NOMO-1 treated with DMSO at 0.1 percent for 48 hours (cell line): ENCODE results near the gene GPD1L.
"Not testable (repeated sequence)": the region's sequence is repeated elsewhere in the genome, so short reads cannot be mapped to it uniquely, and the experiment has no call there.

ENCODE experiments used
- DNase-seq: peaks from one replicate; lab custom pipeline; 2025; ENCODE audit not compliant: unreplicated experiment; lab: John Stamatoyannopoulos, UW

The GPD1L gene

GRCh38 chr3:32180141-32180784 is 73.8 kb downstream of the GPD1L start:
- no peak for DNase-seq

GRCh38 chr3:32181365-32181764 is 74.9 kb downstream of the GPD1L start:
- no peak for DNase-seq

GRCh38 chr3:32181796-32182195 is 75.4 kb downstream of the GPD1L start:
- no peak for DNase-seq

GRCh38 chr3:32184187-32184730 is 77.8 kb downstream of the GPD1L start:
- DNase-seq: no peak

GRCh38 chr3:32186097-32186496 is 79.7 kb downstream of the GPD1L start:
- no peak for DNase-seq

GRCh38 chr3:32186876-32187275 is 80.5 kb downstream of the GPD1L start:
- no peak for DNase-seq

- DNase-seq: no peak
Observed at GRCh38 chr3:32189693-32190092, 83.3 kb downstream of the GPD1L start.

- not testable (repeated sequence) for DNase-seq
Observed at GRCh38 chr3:32190556-32190955, 84.1 kb downstream of the GPD1L start.

- DNase-seq: no peak
Observed at GRCh38 chr3:32193101-32193500, 86.7 kb downstream of the GPD1L start.

GRCh38 chr3:32194653-32195052 is 88.2 kb downstream of the GPD1L start:
- DNase-seq: no peak

- no peak for DNase-seq
Observed at GRCh38 chr3:32195995-32196540, 89.6 kb downstream of the GPD1L start.

GRCh38 chr3:32197991-32198390 is 91.6 kb downstream of the GPD1L start:
- no peak for DNase-seq

GRCh38 chr3:32198714-32199113 is 92.3 kb downstream of the GPD1L start:
- DNase-seq: peak; percentile 29

GRCh38 chr3:32200490-32200889 is 94.1 kb downstream of the GPD1L start:
- no peak for DNase-seq

GRCh38 chr3:32200992-32201758 is 94.8 kb downstream of the GPD1L start:
- DNase-seq: no peak

- DNase-seq: no peak
Observed at GRCh38 chr3:32202496-32202895, 96.1 kb downstream of the GPD1L start.

- no peak for DNase-seq
Observed at GRCh38 chr3:32203854-32204253, 97.4 kb downstream of the GPD1L start.

- peak; percentile 52 for DNase-seq
Observed at GRCh38 chr3:32208447-32208846, 102.0 kb downstream of the GPD1L start.

GRCh38 chr3:32215185-32215584 is 108.8 kb downstream of the GPD1L start:
- no peak for DNase-seq

- no peak for DNase-seq
Observed at GRCh38 chr3:32216172-32216783, 109.9 kb downstream of the GPD1L start.

GRCh38 chr3:32217339-32217738 is 110.9 kb downstream of the GPD1L start:
- DNase-seq: no peak
